PC-3 (cell line): Measurements from ENCODE around the gene MORN4.

Experiments
- CTCF ChIP-seq: fragments of 300-600 bp; sonication (generic); conservative IDR thresholded peaks from 2 replicates; pipeline ENCODE4 v1.5.1; 2017; ENCODE audit warnings: antibody characterized with exemption, low read depth, mild to moderate bottlenecking, low read length
- EZH2 ChIP-seq: fragments of 300-600 bp; sonication (generic); IDR thresholded peaks from one replicate; pipeline ENCODE4 v1.6.1; 2017; ENCODE audit warnings: antibody characterized with exemption, mild to moderate bottlenecking, low read length; ENCODE audit not compliant: unreplicated experiment

- no peak for TF ChIP-seq CTCF
- TF ChIP-seq EZH2, result no peak
Observed at GRCh38 chr10:97564776-97565175, 68.5 kb downstream of the MORN4 start.
